CD4-positive, CD25-positive, alpha-beta regulatory T cell (primary cell): ENCODE data around the gene PLD5. TPM values are rescaled to one million over a fixed set of nuclear protein-coding genes. Genes with fewer than 3 reads are reported as not detected.

Experiments
- ATAC-seq, 2 donors: fragments of 150-1000 bp; cut with Tn5 transposase; one replicate each; pipeline ENCODE4 v1.10.0; 2021; ENCODE audit warnings: low read depth in 2 of 2, moderate number of reproducible peaks in 2 of 2, moderate library complexity in 1 of 2
- DNase-seq, 3 donors: peaks; one replicate each; pipeline versions ENCODE4 v3.0.0 to v3.0.0-alpha.2; 2012 to 2022; ENCODE audit warnings: mixed read lengths in 1 of 3
- H3K27ac ChIP-seq: one replicate; pipeline ENCODE4 v1.7.0; 2013; ENCODE audit warnings: mild to moderate bottlenecking, low read length; ENCODE audit not compliant: insufficient read depth, poor library complexity, severe bottlenecking
- H3K27me3 ChIP-seq: one replicate; pipeline ENCODE4 v1.7.0; 2013; ENCODE audit warnings: low read length; ENCODE audit not compliant: control insufficient read depth, insufficient read depth
- H3K36me3 ChIP-seq: one replicate; pipeline ENCODE4 v1.7.0; 2013; ENCODE audit warnings: mild to moderate bottlenecking, low read length, moderate library complexity; ENCODE audit not compliant: control insufficient read depth, insufficient read depth
- H3K4me1 ChIP-seq: 2 replicates; pipeline ENCODE4 v1.7.0; 2013; ENCODE audit warnings: mild to moderate bottlenecking, low read length; ENCODE audit not compliant: insufficient read depth, control insufficient read depth, poor library complexity, severe bottlenecking
- H3K4me3 ChIP-seq: one replicate; pipeline ENCODE4 v1.7.0; 2013; ENCODE audit warnings: low read depth, mild to moderate bottlenecking, low read length, moderate library complexity
- H3K9me3 ChIP-seq, 2 experiments: 1 replicate in 1 of 2; 2 replicates in 1 of 2; pipeline ENCODE4 v1.7.0; 2013; ENCODE audit warnings: low read length in 2 of 2, mild to moderate bottlenecking in 1 of 2, moderate library complexity in 1 of 2; ENCODE audit not compliant: control insufficient read depth in 2 of 2
- H3K27ac Mint-ChIP-seq, 3 donors: one replicate each; pipeline ENCODE4 v1.8.0; 2020 to 2022; ENCODE audit warnings: mild to moderate bottlenecking in 3 of 3, mixed read lengths in 3 of 3, moderate library complexity in 2 of 3
- H3K27me3 Mint-ChIP-seq: one replicate; pipeline ENCODE4 v1.8.0; 2022; ENCODE audit warnings: mild to moderate bottlenecking, mixed read lengths
- H3K36me3 Mint-ChIP-seq: one replicate; pipeline ENCODE4 v1.8.0; 2020; ENCODE audit warnings: mixed read lengths
- H3K4me1 Mint-ChIP-seq, 4 donors: one replicate each; pipeline ENCODE4 v1.8.0; 2020 to 2022; ENCODE audit warnings: mixed read lengths in 4 of 4, mild to moderate bottlenecking in 1 of 4
- H3K4me3 Mint-ChIP-seq, 4 donors: one replicate each; pipeline ENCODE4 v1.8.0; 2020 to 2022; ENCODE audit warnings: mild to moderate bottlenecking in 4 of 4, mixed read lengths in 4 of 4, moderate library complexity in 3 of 4
- H3K9me3 Mint-ChIP-seq, 7 donors: one replicate each; pipeline ENCODE4 v1.8.0; 2020 to 2022; ENCODE audit warnings: mixed read lengths in 7 of 7, mild to moderate bottlenecking in 3 of 7, moderate library complexity in 2 of 7
- polyA plus RNA-seq, 4 donors: library from polyadenylated mRNA; unstranded; fragments of 300-500 nt; fragmentation: Illumina TruSeq; gene quantifications; one replicate each; pipeline ENCODE4 v1.2.3, GENCODE V29; 2021
- total RNA-seq: library from RNA; stranded (reverse); gene quantifications from one replicate; pipeline ENCODE4 v1.2.3, GENCODE V29; 2022

Gene PLD5
- total and polyA plus RNA-seq, 5 donors from 2014 or later, result not detected

GRCh38 chr1:242093116-242093515 is 431.4 kb downstream of the PLD5 start:
- Histone ChIP-seq H3K36me3 (no peaks in the 10 kb centered on the region), H3K4me3 (no peak overlapping the region), H3K27me3 (no peaks in the 10 kb centered on the region), H3K4me1 (no peaks in the 10 kb centered on the region), H3K9me3 (no peaks in the 10 kb centered on the region), H3K27ac (no peak overlapping the region)
- ATAC-seq (no peak), DNase-seq (no peak)
- Mint-ChIP-seq H3K4me3 (no peak overlapping the region), H3K4me1 (no peaks in the 10 kb centered on the region), H3K9me3 (peaks cover 0 to 2% (median 0%) of the 10 kb centered on the region in 7 donors), H3K27me3 (no peaks in the 10 kb centered on the region), H3K27ac (no peak overlapping the region), H3K36me3 (no peaks in the 10 kb centered on the region)

- no peak overlapping the region for H3K27ac Mint-ChIP-seq
- H3K36me3 ChIP-seq, result no peaks in the 10 kb centered on the region
- H3K27me3 ChIP-seq, result no peaks in the 10 kb centered on the region
- no peak overlapping the region for H3K4me3 Mint-ChIP-seq
- H3K4me1 ChIP-seq, result no peaks in the 10 kb centered on the region
- ATAC-seq (no peak), DNase-seq (no peak)
- H3K36me3 Mint-ChIP-seq, result no peaks in the 10 kb centered on the region
- H3K9me3 Mint-ChIP-seq, result peaks cover 0 to 2% (median 0%) of the 10 kb centered on the region in 7 donors
- H3K9me3 ChIP-seq, result no peaks in the 10 kb centered on the region
- no peak overlapping the region for H3K4me3 ChIP-seq
- no peak overlapping the region for H3K27ac ChIP-seq
- H3K27me3 Mint-ChIP-seq, result no peaks in the 10 kb centered on the region
- no peaks in the 10 kb centered on the region for H3K4me1 Mint-ChIP-seq
Measured at GRCh38 chr1:242089911-242090310, 434.6 kb downstream of the PLD5 start.

- H3K27me3 ChIP-seq, result no peaks in the 10 kb centered on the region
- Mint-ChIP-seq H3K27ac (no peak overlapping the region), H3K36me3 (no peaks in the 10 kb centered on the region), H3K4me3 (no peak overlapping the region), H3K4me1 (no peaks in the 10 kb centered on the region), H3K9me3 (peaks cover 0 to 2% (median 0%) of the 10 kb centered on the region in 7 donors), H3K27me3 (no peaks in the 10 kb centered on the region)
- H3K4me3 ChIP-seq, result no peak overlapping the region
- no peak for ATAC-seq
- H3K4me1 ChIP-seq, result no peaks in the 10 kb centered on the region
- H3K9me3 ChIP-seq, result no peaks in the 10 kb centered on the region
- no peak for DNase-seq
- H3K36me3 ChIP-seq, result no peaks in the 10 kb centered on the region
- no peak overlapping the region for H3K27ac ChIP-seq
Measured at GRCh38 chr1:242088875-242089274, 435.6 kb downstream of the PLD5 start.

GRCh38 chr1:242086706-242087105 is 437.8 kb downstream of the PLD5 start:
- H3K27me3 Mint-ChIP-seq, result no peaks in the 10 kb centered on the region
- Histone ChIP-seq H3K4me3 (no peak overlapping the region), H3K27ac (no peak overlapping the region), H3K36me3 (no peaks in the 10 kb centered on the region), H3K4me1 (no peaks in the 10 kb centered on the region), H3K9me3 (no peaks in the 10 kb centered on the region), H3K27me3 (no peaks in the 10 kb centered on the region)
- H3K27ac Mint-ChIP-seq, result no peak overlapping the region
- H3K9me3 Mint-ChIP-seq, result peaks cover 0 to 2% (median 0%) of the 10 kb centered on the region in 7 donors
- DNase-seq (no peak), ATAC-seq (no peak)
- no peak overlapping the region for H3K4me3 Mint-ChIP-seq
- H3K36me3 Mint-ChIP-seq, result no peaks in the 10 kb centered on the region
- no peaks in the 10 kb centered on the region for H3K4me1 Mint-ChIP-seq

- Mint-ChIP-seq H3K27me3 (no peaks in the 10 kb centered on the region), H3K36me3 (no peaks in the 10 kb centered on the region), H3K4me1 (no peaks in the 10 kb centered on the region), H3K4me3 (no peak overlapping the region), H3K9me3 (peaks cover 0 to 2% (median 0%) of the 10 kb centered on the region in 7 donors), H3K27ac (no peak overlapping the region)
- no peaks in the 10 kb centered on the region for H3K36me3 ChIP-seq
- no peaks in the 10 kb centered on the region for H3K27me3 ChIP-seq
- DNase-seq, result no peak
- H3K4me1 ChIP-seq, result no peaks in the 10 kb centered on the region
- H3K27ac ChIP-seq, result no peak overlapping the region
- no peak for ATAC-seq
- no peaks in the 10 kb centered on the region for H3K9me3 ChIP-seq
- no peak overlapping the region for H3K4me3 ChIP-seq
Measured at GRCh38 chr1:242086093-242086492, 438.4 kb downstream of the PLD5 start.

GRCh38 chr1:242083742-242084141 is 440.8 kb downstream of the PLD5 start:
- Mint-ChIP-seq H3K27ac (no peak overlapping the region), H3K4me3 (no peak overlapping the region), H3K4me1 (no peaks in the 10 kb centered on the region), H3K27me3 (no peaks in the 10 kb centered on the region), H3K9me3 (peaks cover 0 to 2% (median 0%) of the 10 kb centered on the region in 7 donors), H3K36me3 (no peaks in the 10 kb centered on the region)
- ATAC-seq, result no peak
- Histone ChIP-seq H3K36me3 (no peaks in the 10 kb centered on the region), H3K27me3 (no peaks in the 10 kb centered on the region), H3K4me3 (no peak overlapping the region), H3K9me3 (no peaks in the 10 kb centered on the region), H3K4me1 (no peaks in the 10 kb centered on the region), H3K27ac (no peak overlapping the region)
- DNase-seq, result no peak

- H3K27ac Mint-ChIP-seq, result no peak overlapping the region
- no peak overlapping the region for H3K27ac ChIP-seq
- no peaks in the 10 kb centered on the region for H3K27me3 ChIP-seq
- DNase-seq (no peak), ATAC-seq (no peak)
- no peaks in the 10 kb centered on the region for H3K4me1 Mint-ChIP-seq
- H3K4me1 ChIP-seq, result no peaks in the 10 kb centered on the region
- no peak overlapping the region for H3K4me3 Mint-ChIP-seq
- H3K9me3 ChIP-seq, result no peaks in the 10 kb centered on the region
- no peaks in the 10 kb centered on the region for H3K36me3 ChIP-seq
- H3K9me3 Mint-ChIP-seq, result peaks cover 0 to 2% (median 0%) of the 10 kb centered on the region in 7 donors
- no peak overlapping the region for H3K4me3 ChIP-seq
- no peaks in the 10 kb centered on the region for H3K36me3 Mint-ChIP-seq
- no peaks in the 10 kb centered on the region for H3K27me3 Mint-ChIP-seq
Measured at GRCh38 chr1:242081446-242081845, 443.1 kb downstream of the PLD5 start.

- H3K27ac ChIP-seq, result no peak overlapping the region
- peaks cover 0 to 1% (median 0%) of the 10 kb centered on the region in 7 donors for H3K9me3 Mint-ChIP-seq
- no peaks in the 10 kb centered on the region for H3K36me3 ChIP-seq
- peak overlapping the region in 1 of 3 donors; percentile 60 for H3K27ac Mint-ChIP-seq
- no peaks in the 10 kb centered on the region for H3K9me3 ChIP-seq
- no peak overlapping the region for H3K4me3 Mint-ChIP-seq
- no peaks in the 10 kb centered on the region for H3K4me1 Mint-ChIP-seq
- H3K4me3 ChIP-seq, result no peak overlapping the region
- no peaks in the 10 kb centered on the region for H3K27me3 ChIP-seq
- H3K27me3 Mint-ChIP-seq, result no peaks in the 10 kb centered on the region
- no peak for ATAC-seq
- no peak for DNase-seq
- H3K4me1 ChIP-seq, result no peaks in the 10 kb centered on the region
- no peaks in the 10 kb centered on the region for H3K36me3 Mint-ChIP-seq
Measured at GRCh38 chr1:242065813-242066212, 458.7 kb downstream of the PLD5 start.
